Measurements from ENCODE around the gene ADGRD2. TPM values are rescaled to one million over a fixed set of nuclear protein-coding genes. Genes with fewer than 3 reads are reported as not detected.

The ADGRD2 gene
- polyA plus RNA-seq, 3 donors = not detected

GRCh38 chr9:124452841-124453585 lies 2.8 kb downstream of the ADGRD2 start:
- H3K27ac ChIP-seq (ENCODE audit: low read depth, low read length) = no peak overlapping the region
- 28 to 36% (median 34%) methylated on average over 62 to 85 of the region's 85 CpGs for whole genome bisulfite sequencing, 3 donors

- 25 to 36% (median 29%) methylated on average over 29 to 35 of the region's 35 CpGs for WGBS, 3 donors
- no peak overlapping the region for H3K27ac ChIP-seq (ENCODE audit: low read depth, low read length)
These were observed 3.4 kb downstream of the ADGRD2 start for GRCh38 chr9:124453586-124454191.

GRCh38 chr9:124454296-124454695 lies 4.0 kb downstream of the ADGRD2 start:
- 81 to 89% (median 87%) methylated on average over 9 of the region's 9 CpGs for WGBS, 3 donors
- H3K27ac ChIP-seq (ENCODE audit: low read depth, low read length) = no peak overlapping the region

GRCh38 chr9:124454791-124455443 lies 4.7 kb downstream of the ADGRD2 start:
- H3K27ac ChIP-seq (ENCODE audit: low read depth, low read length) = no peak overlapping the region
- 80 to 85% (median 84%) methylated on average over 14 of the region's 14 CpGs for WGBS, 3 donors

GRCh38 chr9:124455820-124456219 lies 5.6 kb downstream of the ADGRD2 start:
- 74 to 87% (median 77%) methylated on average over 7 of the region's 7 CpGs for WGBS, 3 donors
- no peak overlapping the region for H3K27ac ChIP-seq (ENCODE audit: low read depth, low read length)

GRCh38 chr9:124456341-124457078 lies 6.3 kb downstream of the ADGRD2 start:
- no peak overlapping the region for H3K27ac ChIP-seq (ENCODE audit: low read depth, low read length)
- WGBS, 3 donors = 62 to 70% (median 69%) methylated on average over 15 of the region's 15 CpGs

GRCh38 chr9:124457079-124457886 lies 7.0 kb downstream of the ADGRD2 start:
- no peak overlapping the region for H3K27ac ChIP-seq (ENCODE audit: low read depth, low read length)
- WGBS, 3 donors = 74 to 82% (median 79%) methylated on average over 18 of the region's 18 CpGs

GRCh38 chr9:124457887-124458431 lies 7.7 kb downstream of the ADGRD2 start:
- H3K27ac ChIP-seq (ENCODE audit: low read depth, low read length) = no peak overlapping the region
- WGBS, 3 donors = 69 to 79% (median 76%) methylated on average over 8 of the region's 8 CpGs

GRCh38 chr9:124458441-124458840 lies 8.2 kb downstream of the ADGRD2 start:
- WGBS, 3 donors = 81 to 90% (median 83%) methylated on average over 9 of the region's 9 CpGs
- H3K27ac ChIP-seq (ENCODE audit: low read depth, low read length) = no peak overlapping the region

- H3K27ac ChIP-seq (ENCODE audit: low read depth, low read length) = no peak overlapping the region
- WGBS, 3 donors = 81 to 92% (median 87%) methylated on average over 1 of the region's 1 CpG
These were observed 12.5 kb downstream of the ADGRD2 start for GRCh38 chr9:124462739-124463138.

- 75% methylated on average over 3 of the region's 3 CpGs for WGBS, 3 donors
These were observed 15.5 kb downstream of the ADGRD2 start for GRCh38 chr9:124465736-124466135.

GRCh38 chr9:124467410-124468060 lies 17.3 kb downstream of the ADGRD2 start:
- no peak overlapping the region for H3K27ac ChIP-seq (ENCODE audit: low read depth, low read length)
- 89 to 92% (median 92%) methylated on average over 17 of the region's 17 CpGs for WGBS, 3 donors

More at GRCh38 chr9:124465736-124466135, 15.5 kb downstream of the ADGRD2 start:
- H3K27ac ChIP-seq (ENCODE audit: low read depth, low read length) = no peak overlapping the region

- 80 to 86% (median 84%) methylated on average over 19 of the region's 19 CpGs for WGBS, 3 donors
- H3K27ac ChIP-seq (ENCODE audit: low read depth, low read length) = no peak overlapping the region
These were observed 17.9 kb downstream of the ADGRD2 start for GRCh38 chr9:124468061-124468740.

- no peak overlapping the region for H3K27ac ChIP-seq (ENCODE audit: low read depth, low read length)
- 74 to 86% (median 77%) methylated on average over 27 to 28 of the region's 28 CpGs for WGBS, 3 donors
These were observed 19.0 kb downstream of the ADGRD2 start for GRCh38 chr9:124469011-124469832.

GRCh38 chr9:124470306-124470705 lies 20.1 kb downstream of the ADGRD2 start:
- no peak overlapping the region for H3K27ac ChIP-seq (ENCODE audit: low read depth, low read length)
- WGBS, 3 donors = 82 to 93% (median 90%) methylated on average over 13 of the region's 13 CpGs

GRCh38 chr9:124470726-124471125 lies 20.5 kb downstream of the ADGRD2 start:
- H3K27ac ChIP-seq (ENCODE audit: low read depth, low read length) = no peak overlapping the region
- 72 to 92% (median 78%) methylated on average over 5 to 7 of the region's 7 CpGs for WGBS, 3 donors
